ENCODE data around the gene MAZ.

DNA sequence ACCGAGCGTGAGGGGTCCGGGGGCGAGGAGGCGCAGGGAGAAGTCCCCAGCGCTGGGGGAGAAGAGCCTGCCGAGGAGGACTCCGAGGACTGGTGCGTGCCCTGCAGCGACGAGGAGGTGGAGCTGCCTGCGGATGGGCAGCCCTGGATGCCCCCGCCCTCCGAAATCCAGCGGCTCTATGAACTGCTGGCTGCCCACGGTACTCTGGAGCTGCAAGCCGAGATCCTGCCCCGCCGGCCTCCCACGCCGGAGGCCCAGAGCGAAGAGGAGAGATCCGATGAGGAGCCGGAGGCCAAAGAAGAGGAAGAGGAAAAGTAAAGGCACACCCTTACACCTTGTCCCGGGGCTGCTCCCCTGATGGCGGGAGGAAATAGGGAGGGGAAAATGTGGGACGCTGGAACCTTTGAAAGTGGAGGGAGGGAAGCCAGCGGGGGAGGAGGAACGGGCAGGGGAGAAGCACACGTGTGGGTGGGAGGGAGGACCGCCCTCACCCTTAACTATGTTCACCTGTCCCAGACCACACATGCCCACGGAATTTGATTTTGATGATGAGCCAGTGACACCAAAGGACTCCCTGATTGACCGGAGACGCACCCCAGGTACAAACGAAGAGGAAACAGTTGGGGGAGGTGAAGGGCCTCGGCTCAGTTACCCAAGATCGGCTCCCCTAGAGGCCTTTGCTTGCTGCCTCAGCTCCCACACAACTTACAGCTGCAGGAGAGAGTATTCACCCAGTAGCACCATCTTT, 10.5 kb downstream of the MAZ start:
- TF ChIP-seq EZH2phosphoT487 (IDR thresholded peaks at IDR 0.05; ENCODE audit: insufficient read depth, low read depth) = no peak
- TF ChIP-seq EZH2 (IDR thresholded peaks at IDR 0.05; ENCODE audit: insufficient read depth, poor library complexity, severe bottlenecking) = no peak

Data from GM23248 (cell line).